OCI-LY7 (cell line): Measurements from ENCODE around the gene TGFB1.

Experiments used
- CTCF ChIP-seq: fragments of 200-600 bp; sonication (generic); conservative IDR thresholded peaks from 2 replicates; pipeline ENCODE4 v1.5.1; 2014; ENCODE audit warnings: mild to moderate bottlenecking, antibody characterized with exemption, low read length, moderate library complexity, mixed read lengths
- EZH2phosphoT487 ChIP-seq: fragments of 200-600 bp; sonication (generic); IDR thresholded peaks from 2 replicates; pipeline ENCODE4 v1.6.1; 2018; ENCODE audit warnings: low read depth, borderline replicate concordance, mild to moderate bottlenecking, mixed run types, antibody characterized with exemption, low read length, moderate library complexity, mixed read lengths

GRCh38 chr19:41363371-41363752, 9.6 kb upstream of the TGFB1 start:
- TF ChIP-seq CTCF (no peak), EZH2phosphoT487 (no peak)
